HG02678 (cell line): ENCODE measurements around the gene RHBDF1.
"Not testable (repeated sequence)": the region's sequence is repeated elsewhere in the genome, so short reads cannot be mapped to it uniquely, and the experiment has no call there.

Source experiments
- ATAC-seq: cut with Tn5 transposase; IDR thresholded peaks from one replicate; pipeline ENCODE4 v1.9.1; 2021; ENCODE audit warnings: mild to moderate bottlenecking, moderate library complexity; ENCODE audit not compliant: unreplicated experiment

Gene RHBDF1

DNA sequence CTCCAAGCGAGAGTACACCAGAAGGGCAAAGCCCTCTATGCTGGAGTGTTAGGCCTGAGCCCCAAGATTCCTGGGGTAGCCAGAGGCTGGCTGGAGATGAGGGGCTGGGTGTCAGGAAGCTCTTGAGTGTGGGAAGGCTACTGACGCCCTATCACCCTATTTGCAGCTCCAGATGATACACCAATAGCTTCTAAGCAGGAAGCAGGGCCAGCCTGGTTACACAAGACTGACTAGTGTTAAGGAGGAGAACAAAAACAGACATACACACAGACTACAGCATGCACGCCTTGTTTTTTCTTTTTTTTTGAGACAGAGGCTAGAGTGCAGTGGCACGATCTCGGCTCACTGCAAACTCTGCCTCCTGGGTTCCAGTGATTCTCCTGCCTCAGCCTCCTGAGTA, 34.9 kb downstream of the RHBDF1 start:
- ATAC-seq: no peak

DNA sequence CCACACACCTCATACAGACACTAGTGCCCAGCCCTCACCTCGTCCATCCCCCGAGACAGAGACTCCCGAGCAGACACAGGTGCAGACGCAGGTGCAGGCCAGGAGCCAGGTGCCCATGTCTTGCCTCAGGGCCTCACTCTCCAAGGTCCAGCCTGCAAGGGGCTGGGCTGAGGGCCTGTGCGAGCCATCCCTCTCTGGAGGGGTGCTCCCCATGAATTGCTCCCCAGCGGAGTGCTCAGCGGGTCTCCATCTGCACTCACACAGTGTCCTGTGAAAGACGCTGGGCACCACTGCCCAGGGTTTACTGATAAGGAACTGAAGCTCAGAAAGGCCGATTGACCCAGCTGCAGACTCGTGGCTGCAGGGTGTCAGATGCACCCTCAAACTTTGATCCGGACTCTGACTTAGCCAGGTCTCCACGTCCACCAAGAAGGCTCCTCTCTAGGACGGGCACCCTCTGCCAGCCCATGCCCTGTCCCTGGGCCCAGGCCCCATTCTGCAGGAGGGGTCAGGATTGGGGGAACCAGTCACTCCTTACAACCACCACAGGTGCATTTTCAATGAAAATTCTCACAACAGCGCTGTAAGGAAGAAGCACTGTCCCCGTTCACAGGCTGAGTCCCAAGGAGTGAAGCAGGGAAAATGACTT, 36.0 kb downstream of the RHBDF1 start:
- no peak for ATAC-seq

DNA sequence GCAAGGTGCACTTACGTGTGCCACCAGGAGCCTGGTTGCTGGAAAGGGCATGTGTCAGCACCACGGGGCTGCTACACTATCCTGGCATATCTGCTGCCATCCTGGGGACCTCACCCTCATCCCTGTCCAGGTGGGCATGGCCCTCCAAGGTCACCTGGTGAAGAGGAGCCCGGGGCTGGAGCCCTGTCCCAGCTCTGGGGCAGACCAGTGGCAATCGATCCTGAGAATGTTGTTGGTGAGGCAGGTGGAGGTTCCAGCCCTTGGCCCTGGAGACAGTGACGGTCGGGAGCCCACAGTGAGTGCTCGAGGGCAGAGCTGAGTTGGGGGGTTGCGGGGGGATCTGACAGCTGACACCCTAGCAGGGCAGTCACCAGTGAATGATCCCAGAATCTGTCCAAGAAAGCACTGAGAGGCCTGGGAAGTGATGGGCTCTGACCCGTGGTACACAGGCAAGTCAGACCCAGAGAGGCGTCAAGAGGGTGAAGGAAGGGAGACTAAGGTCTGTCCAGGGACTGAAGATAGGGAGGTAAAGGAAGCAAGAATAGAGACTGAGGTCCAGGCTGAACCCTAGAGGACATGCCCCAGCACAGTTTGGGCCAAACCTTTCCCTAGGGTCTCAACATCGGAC, 36.6 kb downstream of the RHBDF1 start:
- ATAC-seq: no peak

DNA sequence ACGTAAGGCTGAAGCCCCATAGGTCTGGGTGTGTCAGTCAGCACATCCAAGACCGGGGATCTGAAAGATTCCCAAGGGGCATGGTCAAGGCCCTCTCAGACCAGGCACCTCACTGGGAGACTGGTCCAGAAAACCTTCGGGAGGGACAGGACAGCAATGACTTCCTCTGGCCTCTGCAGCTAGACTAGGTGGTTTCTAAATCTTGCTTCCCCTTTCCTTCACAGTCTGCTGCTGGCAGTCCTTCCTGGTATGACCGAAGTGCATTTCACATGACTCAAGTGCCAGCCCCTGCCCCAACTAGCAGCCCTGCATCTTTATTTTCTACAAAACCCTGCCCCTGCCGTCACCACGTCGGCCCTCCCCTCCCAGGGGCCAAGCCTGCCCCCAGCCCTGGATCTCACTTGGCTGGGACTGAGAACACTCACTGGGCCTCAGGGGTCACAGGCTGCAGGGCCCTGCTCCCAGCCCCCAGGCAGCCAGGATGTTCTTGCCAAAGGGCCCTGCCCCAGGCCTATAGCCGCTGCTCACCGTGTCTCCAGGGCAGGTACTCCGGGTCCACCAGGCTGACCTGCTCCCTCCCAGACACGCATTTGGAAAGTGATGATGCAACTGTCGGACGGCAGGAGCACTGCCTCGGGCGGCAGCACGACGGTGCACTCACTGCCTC, 37.3 kb downstream of the RHBDF1 start:
- ATAC-seq: no peak

GRCh38 chr16:34648-34987, 37.8 kb downstream of the RHBDF1 start:
- no peak for ATAC-seq

GRCh38 chr16:33877-34647, 38.4 kb downstream of the RHBDF1 start:
- ATAC-seq: no peak

GRCh38 chr16:33154-33876, 39.1 kb downstream of the RHBDF1 start:
- ATAC-seq: not testable (repeated sequence)

GRCh38 chr16:30627-31026, 41.8 kb downstream of the RHBDF1 start:
- not testable (repeated sequence) for ATAC-seq

DNA sequence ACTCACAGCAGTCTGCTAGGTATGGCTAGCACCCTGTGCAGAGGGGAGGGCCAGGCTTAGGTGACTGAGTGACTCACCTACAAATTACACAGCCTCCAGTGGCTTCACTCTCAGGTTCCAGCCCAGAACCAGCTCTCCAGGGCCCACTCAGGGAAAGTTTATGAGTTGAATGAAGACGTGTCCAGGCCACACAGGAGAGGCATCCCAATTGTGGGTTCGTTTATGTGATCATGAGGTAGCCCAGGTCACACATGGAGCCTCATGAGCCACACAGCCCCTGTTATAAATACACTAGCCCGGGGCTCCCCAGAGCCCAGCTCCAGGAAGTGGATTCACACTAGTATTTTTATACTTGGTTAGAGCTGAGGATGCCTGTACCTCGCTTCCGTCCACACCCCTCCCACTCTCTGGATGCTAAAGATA, 46.5 kb downstream of the RHBDF1 start:
- ATAC-seq: peak; percentile 65

GRCh38 chr16:24151-24550, 48.3 kb downstream of the RHBDF1 start:
- not testable (repeated sequence) for ATAC-seq

GRCh38 chr16:20886-21285, 51.5 kb downstream of the RHBDF1 start:
- not testable (repeated sequence) for ATAC-seq

DNA sequence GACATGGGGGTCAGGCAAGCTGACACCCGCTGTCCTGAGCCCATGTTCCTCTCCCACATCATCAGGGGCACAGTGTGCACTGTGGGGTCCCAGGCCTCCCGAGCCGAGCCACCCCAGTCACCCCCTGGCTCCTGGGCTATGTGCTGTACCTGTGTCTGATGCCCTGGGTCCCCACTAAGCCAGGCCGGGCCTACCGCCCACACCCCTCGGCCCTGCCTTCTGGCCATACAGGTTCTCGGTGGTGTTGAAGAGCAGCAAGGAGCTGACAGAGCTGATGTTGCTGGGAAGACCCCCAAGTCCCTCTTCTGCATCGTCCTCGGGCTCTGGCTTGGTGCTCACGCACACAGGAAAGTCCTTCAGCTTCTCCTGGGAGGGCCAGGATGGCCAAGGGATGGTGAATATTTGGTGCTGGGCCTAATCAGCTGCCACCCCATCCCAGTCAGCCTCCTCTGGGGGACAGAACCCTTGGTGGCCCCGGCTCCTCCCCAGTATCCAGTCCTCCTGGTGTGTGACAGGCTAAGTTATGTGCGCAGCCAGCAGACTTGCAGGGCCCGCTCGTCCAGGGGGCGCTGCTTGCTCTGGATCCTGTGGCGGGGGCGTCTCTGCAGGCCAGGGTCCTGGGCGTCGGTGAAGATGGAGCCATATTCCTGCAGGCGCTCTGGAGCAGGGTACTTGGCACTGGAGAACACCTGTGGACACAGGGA, 55.2 kb downstream of the RHBDF1 start:
- not testable (repeated sequence) for ATAC-seq

DNA sequence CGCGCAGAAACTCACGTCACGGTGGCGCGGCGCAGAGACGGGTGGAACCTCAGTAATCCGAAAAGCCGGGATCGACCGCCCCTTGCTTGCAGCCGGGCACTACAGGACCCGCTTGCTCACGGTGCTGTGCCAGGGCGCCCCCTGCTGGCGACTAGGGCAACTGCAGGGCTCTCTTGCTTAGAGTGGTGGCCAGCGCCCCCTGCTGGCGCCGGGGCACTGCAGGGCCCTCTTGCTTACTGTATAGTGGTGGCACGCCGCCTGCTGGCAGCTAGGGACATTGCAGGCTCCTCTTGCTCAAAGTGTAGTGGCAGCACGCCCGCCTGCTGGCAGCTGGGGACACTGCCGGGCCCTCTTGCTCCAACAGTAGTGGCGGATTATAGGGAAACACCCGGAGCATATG, 61.7 kb downstream of the RHBDF1 start:
- ATAC-seq: not testable (repeated sequence)

- ATAC-seq: no peak
Measured at GRCh38 chr16:9903-10665, 62.3 kb downstream of the RHBDF1 start.
